Cortex of kidney (tissue), 1 donor: ENCODE measurements around the gene ATP2A3.

ENCODE experiments used
- DNase-seq: peaks from one replicate; lab custom pipeline; 2025; lab: John Stamatoyannopoulos, UW

The ATP2A3 gene

GRCh38 chr17:3972931-3973330 lies 8.7 kb upstream of the ATP2A3 start:
- no peak for DNase-seq

- no peak for DNase-seq
These were observed 8.1 kb upstream of the ATP2A3 start for GRCh38 chr17:3972281-3972731.

GRCh38 chr17:3970668-3971067 lies 6.4 kb upstream of the ATP2A3 start:
- no peak for DNase-seq

- no peak for DNase-seq
These were observed 5.7 kb upstream of the ATP2A3 start for GRCh38 chr17:3969963-3970362.

GRCh38 chr17:3968886-3969524 lies 4.8 kb upstream of the ATP2A3 start:
- no peak for DNase-seq

GRCh38 chr17:3968015-3968414 lies 3.8 kb upstream of the ATP2A3 start:
- no peak for DNase-seq

GRCh38 chr17:3966720-3967363 lies 2.6 kb upstream of the ATP2A3 start:
- DNase-seq = no peak

GRCh38 chr17:3965118-3965800 lies 1.0 kb upstream of the ATP2A3 start:
- DNase-seq = no peak

GRCh38 chr17:3963237-3964201 lies 718 bp downstream of the ATP2A3 start:
- no peak for DNase-seq

GRCh38 chr17:3962965-3963236 lies 1.3 kb downstream of the ATP2A3 start:
- no peak for DNase-seq

GRCh38 chr17:3962217-3962964 lies 1.8 kb downstream of the ATP2A3 start:
- DNase-seq = no peak

- no peak for DNase-seq
These were observed 2.6 kb downstream of the ATP2A3 start for GRCh38 chr17:3961564-3962047.

GRCh38 chr17:3960764-3961163 lies 3.5 kb downstream of the ATP2A3 start:
- DNase-seq = no peak

- no peak for DNase-seq
These were observed 4.2 kb downstream of the ATP2A3 start for GRCh38 chr17:3959921-3960601.

GRCh38 chr17:3959295-3959899 lies 4.8 kb downstream of the ATP2A3 start:
- DNase-seq = no peak

- no peak for DNase-seq
These were observed 6.3 kb downstream of the ATP2A3 start for GRCh38 chr17:3957735-3958599.

- DNase-seq = no peak
These were observed 7.3 kb downstream of the ATP2A3 start for GRCh38 chr17:3956983-3957382.

- DNase-seq = no peak
These were observed 7.8 kb downstream of the ATP2A3 start for GRCh38 chr17:3956327-3956957.

GRCh38 chr17:3955673-3955988 lies 8.6 kb downstream of the ATP2A3 start:
- no peak for DNase-seq
